GM21786 (cell line): ENCODE measurements around the gene EIF2AK3.

Experiments
- ATAC-seq: cut with Tn5 transposase; IDR thresholded peaks from one replicate; pipeline ENCODE4 v1.9.1; 2021; ENCODE audit not compliant: unreplicated experiment

EIF2AK3 gene

GRCh38 chr2:88545118-88545517 is 82.1 kb downstream of the EIF2AK3 start:
- no peak for ATAC-seq

GRCh38 chr2:88543541-88544057 is 83.7 kb downstream of the EIF2AK3 start:
- no peak for ATAC-seq

GRCh38 chr2:88542668-88543067 is 84.6 kb downstream of the EIF2AK3 start:
- no peak for ATAC-seq

GRCh38 chr2:88540346-88540745 is 86.9 kb downstream of the EIF2AK3 start:
- ATAC-seq: no peak

GRCh38 chr2:88538362-88538917 is 88.8 kb downstream of the EIF2AK3 start:
- no peak for ATAC-seq

- no peak for ATAC-seq
These were observed 89.6 kb downstream of the EIF2AK3 start for GRCh38 chr2:88537640-88538039.

DNA sequence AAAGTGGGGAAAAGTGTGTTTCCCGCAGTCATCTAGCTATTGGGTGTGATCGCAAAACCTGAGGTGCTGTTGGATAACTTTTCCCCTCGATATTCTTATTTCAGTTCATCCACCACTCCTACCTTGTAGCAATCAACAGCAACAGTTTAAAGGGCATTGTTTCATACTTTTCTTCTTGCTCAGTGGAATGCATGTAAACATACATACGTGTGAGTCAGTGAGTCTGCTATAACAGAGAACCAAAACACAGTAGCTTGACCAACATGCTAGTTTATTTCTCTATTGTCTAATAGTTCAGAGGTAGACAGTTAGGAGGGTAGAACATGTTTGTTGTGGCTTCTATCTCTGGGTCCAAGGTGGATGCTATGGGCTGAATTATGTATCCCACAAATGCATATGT is 97.2 kb downstream of the EIF2AK3 start:
- ATAC-seq: no peak

GRCh38 chr2:88521445-88522073 is 105.7 kb downstream of the EIF2AK3 start:
- ATAC-seq: no peak

GRCh38 chr2:88517759-88518201 is 109.5 kb downstream of the EIF2AK3 start:
- ATAC-seq: no peak
